ENCODE data around the gene TRABD2B.
A peak's percentile ranks its signal among the peaks of the same experiment; 100 is the strongest.

TRABD2B gene

GRCh38 chr1:47843781-47844557, 153.2 kb downstream of the TRABD2B start:
- no peak for DNase-seq

- DNase-seq, result no peak
These were observed 154.1 kb downstream of the TRABD2B start for GRCh38 chr1:47843059-47843458.

- no peak for DNase-seq
These were observed 154.8 kb downstream of the TRABD2B start for GRCh38 chr1:47842228-47842919.

GRCh38 chr1:47841356-47841755, 155.8 kb downstream of the TRABD2B start:
- DNase-seq, result no peak

- no peak for DNase-seq
These were observed 156.6 kb downstream of the TRABD2B start for GRCh38 chr1:47840393-47841190.

GRCh38 chr1:47839433-47839760, 157.8 kb downstream of the TRABD2B start:
- no peak for DNase-seq

- DNase-seq, result no peak
These were observed 158.4 kb downstream of the TRABD2B start for GRCh38 chr1:47838562-47839432.

- no peak for DNase-seq
These were observed 159.2 kb downstream of the TRABD2B start for GRCh38 chr1:47837866-47838561.

- no peak for DNase-seq
These were observed 159.9 kb downstream of the TRABD2B start for GRCh38 chr1:47837056-47837830.

GRCh38 chr1:47835409-47835808, 161.8 kb downstream of the TRABD2B start:
- DNase-seq, result no peak

- DNase-seq, result no peak
These were observed 162.9 kb downstream of the TRABD2B start for GRCh38 chr1:47834326-47834725.

- DNase-seq, result no peak
These were observed 166.4 kb downstream of the TRABD2B start for GRCh38 chr1:47830641-47831333.

GRCh38 chr1:47830021-47830420, 167.2 kb downstream of the TRABD2B start:
- no peak for DNase-seq

- DNase-seq, result no peak
These were observed 168.2 kb downstream of the TRABD2B start for GRCh38 chr1:47828978-47829377.

GRCh38 chr1:47827109-47827508, 170.1 kb downstream of the TRABD2B start:
- no peak for DNase-seq

GRCh38 chr1:47824716-47825115, 172.5 kb downstream of the TRABD2B start:
- DNase-seq, result peak; percentile 8 to 47

GRCh38 chr1:47824297-47824696, 172.9 kb downstream of the TRABD2B start:
- DNase-seq, result no peak

- no peak for DNase-seq
These were observed 174.0 kb downstream of the TRABD2B start for GRCh38 chr1:47823040-47823808.

- DNase-seq, result no peak
These were observed 175.4 kb downstream of the TRABD2B start for GRCh38 chr1:47821760-47822159.

GRCh38 chr1:47819574-47819888, 177.7 kb downstream of the TRABD2B start:
- DNase-seq, result no peak
